ENCODE measurements around the gene MRPS35.

Gene MRPS35

GRCh38 chr12:27801630-27802029 lies 91.0 kb downstream of the MRPS35 start:
- TF ChIP-seq FOXP2 (optimal IDR thresholded peaks at IDR 0.05; ENCODE audit: borderline replicate concordance, extremely low read depth, extremely low read length, insufficient read depth): no peak
- TF ChIP-seq, protein P1, sequence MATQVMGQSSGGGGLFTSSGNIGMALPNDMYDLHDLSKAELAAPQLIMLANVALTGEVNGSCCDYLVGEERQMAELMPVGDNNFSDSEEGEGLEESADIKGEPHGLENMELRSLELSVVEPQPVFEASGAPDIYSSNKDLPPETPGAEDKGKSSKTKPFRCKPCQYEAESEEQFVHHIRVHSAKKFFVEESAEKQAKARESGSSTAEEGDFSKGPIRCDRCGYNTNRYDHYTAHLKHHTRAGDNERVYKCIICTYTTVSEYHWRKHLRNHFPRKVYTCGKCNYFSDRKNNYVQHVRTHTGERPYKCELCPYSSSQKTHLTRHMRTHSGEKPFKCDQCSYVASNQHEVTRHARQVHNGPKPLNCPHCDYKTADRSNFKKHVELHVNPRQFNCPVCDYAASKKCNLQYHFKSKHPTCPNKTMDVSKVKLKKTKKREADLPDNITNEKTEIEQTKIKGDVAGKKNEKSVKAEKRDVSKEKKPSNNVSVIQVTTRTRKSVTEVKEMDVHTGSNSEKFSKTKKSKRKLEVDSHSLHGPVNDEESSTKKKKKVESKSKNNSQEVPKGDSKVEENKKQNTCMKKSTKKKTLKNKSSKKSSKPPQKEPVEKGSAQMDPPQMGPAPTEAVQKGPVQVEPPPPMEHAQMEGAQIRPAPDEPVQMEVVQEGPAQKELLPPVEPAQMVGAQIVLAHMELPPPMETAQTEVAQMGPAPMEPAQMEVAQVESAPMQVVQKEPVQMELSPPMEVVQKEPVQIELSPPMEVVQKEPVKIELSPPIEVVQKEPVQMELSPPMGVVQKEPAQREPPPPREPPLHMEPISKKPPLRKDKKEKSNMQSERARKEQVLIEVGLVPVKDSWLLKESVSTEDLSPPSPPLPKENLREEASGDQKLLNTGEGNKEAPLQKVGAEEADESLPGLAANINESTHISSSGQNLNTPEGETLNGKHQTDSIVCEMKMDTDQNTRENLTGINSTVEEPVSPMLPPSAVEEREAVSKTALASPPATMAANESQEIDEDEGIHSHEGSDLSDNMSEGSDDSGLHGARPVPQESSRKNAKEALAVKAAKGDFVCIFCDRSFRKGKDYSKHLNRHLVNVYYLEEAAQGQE (IDR thresholded peaks at IDR 0.05; ENCODE audit: insufficient read depth in 1 of 2, low read depth in 2 of 2, low read length in 2 of 2): no peak
- no peak for TF ChIP-seq POLR2AphosphoS5 (IDR thresholded peaks at IDR 0.05; ENCODE audit: low read depth, low read length)
- TF ChIP-seq SIN3A (IDR thresholded peaks at IDR 0.05; ENCODE audit: borderline replicate concordance, insufficient read depth, low read length): no peak
- TF ChIP-seq TAF1 (IDR thresholded peaks at IDR 0.05; ENCODE audit: borderline replicate concordance, insufficient read depth, low read length): no peak

- no peak for TF ChIP-seq FOXP2 (optimal IDR thresholded peaks at IDR 0.05; ENCODE audit: borderline replicate concordance, extremely low read depth, extremely low read length, insufficient read depth)
These were observed 91.9 kb downstream of the MRPS35 start for GRCh38 chr12:27802511-27802910.

DNA sequence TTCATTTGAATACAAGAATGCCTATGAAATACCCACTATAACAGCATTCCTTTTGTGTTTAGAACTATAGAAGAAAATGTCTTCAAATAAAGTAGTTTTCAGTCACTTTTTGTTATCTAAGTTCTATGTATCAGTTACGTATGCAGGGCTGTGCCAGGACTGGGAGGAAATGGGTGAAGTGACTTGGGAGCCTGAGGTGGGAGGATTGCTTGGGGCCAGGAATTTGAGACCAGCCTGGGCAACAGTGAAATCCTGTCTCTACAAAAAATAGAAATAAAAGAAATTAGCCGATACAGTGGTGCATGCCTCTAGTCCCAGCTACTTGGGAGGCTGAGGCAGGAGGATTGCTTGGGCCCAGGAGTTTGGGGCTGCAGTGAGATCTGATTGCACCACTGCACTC lies 92.3 kb downstream of the MRPS35 start:
- no peak for TF ChIP-seq POLR2AphosphoS5 (IDR thresholded peaks at IDR 0.05; ENCODE audit: low read depth, low read length)
- TF ChIP-seq, protein P1 (IDR thresholded peaks at IDR 0.05; ENCODE audit: insufficient read depth in 1 of 2, low read depth in 2 of 2, low read length in 2 of 2): no peak
- no peak for TF ChIP-seq SIN3A (IDR thresholded peaks at IDR 0.05; ENCODE audit: borderline replicate concordance, insufficient read depth, low read length)
- no peak for TF ChIP-seq TAF1 (IDR thresholded peaks at IDR 0.05; ENCODE audit: borderline replicate concordance, insufficient read depth, low read length)
- TF ChIP-seq FOXP2 (optimal IDR thresholded peaks at IDR 0.05; ENCODE audit: borderline replicate concordance, extremely low read depth, extremely low read length, insufficient read depth): no peak

DNA sequence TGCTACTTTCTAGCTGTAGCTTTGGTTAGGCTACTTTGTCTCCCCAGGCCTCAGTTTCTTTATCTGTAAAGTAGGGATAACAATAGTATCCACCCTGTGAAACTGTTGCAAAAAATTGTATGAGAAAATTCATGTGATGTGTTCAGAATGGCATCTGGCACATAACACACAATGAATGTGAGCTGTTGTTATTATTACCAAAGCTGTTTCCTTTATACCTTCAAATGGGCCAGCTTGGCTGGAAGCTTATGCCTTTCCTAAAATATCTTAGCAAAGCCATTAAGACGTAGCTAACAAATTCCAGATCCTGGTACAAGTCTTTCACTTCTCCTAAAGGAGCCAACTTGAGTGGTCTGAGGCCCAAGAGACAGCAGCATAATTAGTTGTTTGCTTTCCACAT lies 94.6 kb downstream of the MRPS35 start:
- TF ChIP-seq FOXP2 (optimal IDR thresholded peaks at IDR 0.05; ENCODE audit: borderline replicate concordance, extremely low read depth, extremely low read length, insufficient read depth) (no peak), POLR2AphosphoS5 (IDR thresholded peaks at IDR 0.05; ENCODE audit: low read depth, low read length) (no peak), TAF1 (IDR thresholded peaks at IDR 0.05; ENCODE audit: borderline replicate concordance, insufficient read depth, low read length) (no peak), SIN3A (IDR thresholded peaks at IDR 0.05; ENCODE audit: borderline replicate concordance, insufficient read depth, low read length) (no peak)
- TF ChIP-seq, protein P1 (IDR thresholded peaks at IDR 0.05; ENCODE audit: insufficient read depth in 1 of 2, low read depth in 2 of 2, low read length in 2 of 2): no peak
